Stimulated activated CD8-positive, alpha-beta memory T cell treated with anti-CD3 and anti-CD28 coated beads, Interleukin-7, amount 100 ng/mL, for 1 hour (primary cell): Measurements from ENCODE around the gene FAM124B.
A peak's percentile ranks its signal among the peaks of the same experiment; 100 is the strongest.

ENCODE experiments used
- DNase-seq, 2 donors: peaks; one replicate each; pipeline ENCODE4 v3.0.0-alpha.2; 2020; ENCODE audit warnings: low read depth in 2 of 2

Gene FAM124B

DNA sequence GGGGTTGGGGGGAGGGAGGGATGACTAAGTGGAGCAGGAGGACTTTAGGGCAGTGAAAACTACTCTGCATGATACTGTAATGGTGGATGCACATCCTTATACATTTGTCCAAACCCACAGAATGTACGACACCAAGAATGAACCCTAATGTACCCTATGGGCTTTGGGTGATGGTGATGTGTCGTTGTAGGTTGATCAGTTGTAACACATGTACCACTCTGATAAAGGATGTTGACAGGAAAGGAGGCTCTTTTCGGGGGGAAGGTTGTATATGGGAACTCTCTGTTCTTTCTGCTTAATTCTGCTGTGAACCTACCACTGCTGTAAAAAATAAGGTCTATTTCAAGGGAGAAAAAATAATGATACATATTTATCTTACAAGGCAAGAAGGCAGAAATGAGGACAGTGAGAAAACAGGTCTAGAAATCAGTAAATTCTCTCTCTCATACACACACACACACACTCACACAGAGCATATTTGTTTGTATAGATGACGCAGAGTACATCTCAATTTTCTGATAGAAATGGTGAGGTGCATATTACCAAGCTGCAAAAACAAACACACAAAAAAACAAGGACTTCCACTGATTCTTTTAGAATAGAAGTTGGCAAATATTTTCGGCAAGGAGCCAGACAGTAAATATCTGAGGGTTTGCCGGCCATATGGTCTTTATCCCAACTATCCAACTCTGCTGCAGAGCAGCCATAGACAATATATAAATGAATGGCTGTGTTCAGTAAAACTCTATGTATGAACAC lies 20.2 kb downstream of the FAM124B start:
- DNase-seq = no peak

DNA sequence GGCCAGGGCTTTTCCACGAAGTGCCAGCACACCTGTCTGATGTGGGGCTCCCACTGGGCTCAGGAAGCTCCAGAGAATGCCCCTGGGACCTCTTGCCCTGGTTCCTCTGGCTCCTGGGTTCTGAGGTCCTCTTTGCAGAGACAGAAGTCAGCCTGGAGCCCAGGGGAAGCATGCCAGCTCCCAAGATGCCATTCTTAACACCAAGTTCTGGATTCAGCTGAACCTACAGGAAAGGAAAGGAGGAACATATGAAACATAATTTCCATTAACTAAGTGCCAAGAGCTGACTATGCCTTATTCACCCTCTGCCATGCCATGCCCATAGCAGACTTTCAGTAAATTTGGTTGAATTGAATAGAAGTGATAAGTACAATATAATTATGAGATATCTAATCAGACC lies 21.9 kb downstream of the FAM124B start:
- DNase-seq = no peak

DNA sequence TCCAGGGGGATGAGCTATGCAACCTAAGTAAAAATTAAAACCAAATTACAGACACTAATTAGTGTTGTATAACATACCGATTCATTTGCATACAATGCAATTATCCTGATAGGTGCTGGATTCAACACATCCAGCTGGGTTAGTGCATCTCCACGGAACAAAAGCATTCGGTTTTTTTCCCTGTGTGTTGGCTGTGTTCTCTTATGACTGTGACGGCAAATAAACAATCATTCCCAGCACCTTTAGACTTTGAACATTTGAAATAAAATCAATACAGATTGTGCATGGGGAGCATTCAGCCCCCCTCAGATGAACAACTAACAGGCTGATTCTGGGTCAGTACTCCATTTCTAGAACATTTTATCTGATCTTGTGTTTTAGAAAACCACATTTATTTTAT lies 22.7 kb downstream of the FAM124B start:
- no peak for DNase-seq

DNA sequence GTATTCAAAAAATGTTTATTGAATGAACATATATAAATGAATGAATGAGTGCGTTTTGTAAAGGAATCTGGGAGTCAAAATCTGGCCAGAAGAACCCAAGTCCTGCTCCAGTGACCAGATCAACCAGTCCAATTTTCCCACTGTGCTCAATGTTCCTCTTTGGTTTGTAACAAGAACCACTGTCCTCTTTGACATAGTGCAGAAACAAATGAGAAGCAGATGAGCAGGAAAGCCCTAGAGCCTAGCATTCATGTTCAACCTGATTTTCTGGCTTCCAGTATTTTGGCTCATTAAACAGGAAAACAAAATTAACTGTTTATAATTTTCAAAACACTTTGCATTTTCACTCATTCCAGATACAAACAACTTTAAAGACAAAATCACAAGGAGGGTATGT lies 23.2 kb downstream of the FAM124B start:
- no peak for DNase-seq

- no peak for DNase-seq
Observed at GRCh38 chr2:224377751-224378700, 23.9 kb downstream of the FAM124B start.

GRCh38 chr2:224372641-224373040 lies 29.3 kb downstream of the FAM124B start:
- no peak for DNase-seq

GRCh38 chr2:224369028-224369632 lies 32.8 kb downstream of the FAM124B start:
- DNase-seq = no peak

DNA sequence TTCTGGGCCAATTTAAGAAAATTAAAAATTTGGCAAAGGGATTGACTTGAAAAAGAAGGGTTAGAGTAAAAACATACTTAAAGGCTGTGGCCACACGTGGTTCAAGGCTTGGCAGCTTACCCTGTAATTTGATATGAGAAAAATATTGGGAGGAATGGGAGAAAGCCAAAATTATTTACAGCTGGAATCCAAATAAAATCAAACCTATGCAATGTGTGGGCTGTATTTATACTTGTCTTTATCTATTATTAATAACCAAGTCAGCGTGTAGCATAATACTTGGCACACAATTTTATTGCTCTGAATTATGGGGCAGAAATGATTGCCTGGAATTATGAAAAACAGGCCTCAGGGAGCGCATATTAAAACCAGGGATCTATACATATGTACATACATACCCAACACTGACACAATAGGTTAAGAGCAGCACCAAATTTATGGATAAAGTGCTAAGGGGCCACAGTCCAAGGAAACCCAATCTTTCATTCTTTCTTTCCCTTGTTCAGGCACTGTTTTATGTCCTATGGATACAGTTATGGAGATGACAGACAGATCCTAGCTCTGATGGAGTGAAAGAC lies 35.6 kb downstream of the FAM124B start:
- DNase-seq = no peak

GRCh38 chr2:224365331-224365730 lies 36.6 kb downstream of the FAM124B start:
- no peak for DNase-seq

DNA sequence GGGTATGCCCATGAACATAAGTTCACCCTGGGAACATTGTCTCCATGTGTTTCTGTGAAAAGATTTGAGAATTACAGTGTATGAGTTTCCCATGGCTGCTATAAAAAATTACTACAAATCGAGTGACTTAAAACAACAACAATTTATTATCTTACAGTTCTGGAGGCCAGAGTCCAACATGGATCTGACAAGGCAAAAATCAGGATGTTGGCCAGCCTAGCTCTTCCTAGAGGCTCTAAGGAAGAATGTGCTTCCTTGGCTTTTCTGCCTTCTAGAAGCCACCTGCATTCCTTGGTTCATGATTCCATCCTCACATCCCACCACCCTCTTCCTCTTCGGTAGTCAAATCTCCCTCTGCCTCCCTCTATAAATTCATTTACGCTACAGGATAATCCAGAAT lies 38.6 kb downstream of the FAM124B start:
- no peak for DNase-seq

DNA sequence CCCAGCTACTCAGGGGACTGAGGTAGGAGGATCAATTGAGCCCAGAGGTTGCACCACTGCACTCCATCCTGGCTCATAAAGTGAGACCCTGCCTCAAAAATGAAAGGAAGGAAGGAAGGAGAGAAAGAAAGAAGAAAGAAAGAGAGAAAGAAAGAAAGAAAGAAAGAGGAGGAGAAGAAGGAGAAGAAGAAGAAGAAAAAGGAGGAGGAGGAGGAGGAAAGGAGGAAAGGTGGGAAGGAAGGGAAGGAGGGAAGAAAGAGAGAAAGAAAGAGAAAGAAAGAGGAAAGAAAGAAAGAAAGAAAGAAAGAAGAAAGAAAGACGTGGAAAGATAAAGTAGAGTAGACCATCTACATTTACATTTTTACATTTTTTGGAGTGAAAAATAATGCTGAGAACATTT lies 39.8 kb downstream of the FAM124B start:
- no peak for DNase-seq

GRCh38 chr2:224360801-224361251 lies 41.1 kb downstream of the FAM124B start:
- DNase-seq = no peak

DNA sequence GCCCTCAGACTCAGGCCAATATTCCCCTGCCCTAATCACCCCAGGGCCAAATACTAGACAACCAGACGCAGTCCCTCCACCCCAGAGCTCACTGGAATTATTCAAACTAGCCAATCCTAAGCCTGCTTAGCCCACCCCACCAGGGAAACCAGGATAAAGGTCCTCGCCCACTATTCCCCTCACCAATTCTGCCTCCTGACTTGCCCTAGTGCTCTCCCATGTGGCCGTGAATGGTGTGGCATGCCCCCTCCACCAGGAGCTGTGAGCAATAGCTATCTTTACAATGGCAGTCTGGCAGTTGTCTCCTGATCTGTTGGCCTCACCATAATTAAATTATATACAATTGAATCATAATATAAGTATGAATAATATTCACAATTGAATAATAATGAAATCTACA lies 42.3 kb downstream of the FAM124B start:
- no peak for DNase-seq

GRCh38 chr2:224357098-224357901 lies 44.6 kb downstream of the FAM124B start:
- peak; percentile 14 to 21 for DNase-seq

DNA sequence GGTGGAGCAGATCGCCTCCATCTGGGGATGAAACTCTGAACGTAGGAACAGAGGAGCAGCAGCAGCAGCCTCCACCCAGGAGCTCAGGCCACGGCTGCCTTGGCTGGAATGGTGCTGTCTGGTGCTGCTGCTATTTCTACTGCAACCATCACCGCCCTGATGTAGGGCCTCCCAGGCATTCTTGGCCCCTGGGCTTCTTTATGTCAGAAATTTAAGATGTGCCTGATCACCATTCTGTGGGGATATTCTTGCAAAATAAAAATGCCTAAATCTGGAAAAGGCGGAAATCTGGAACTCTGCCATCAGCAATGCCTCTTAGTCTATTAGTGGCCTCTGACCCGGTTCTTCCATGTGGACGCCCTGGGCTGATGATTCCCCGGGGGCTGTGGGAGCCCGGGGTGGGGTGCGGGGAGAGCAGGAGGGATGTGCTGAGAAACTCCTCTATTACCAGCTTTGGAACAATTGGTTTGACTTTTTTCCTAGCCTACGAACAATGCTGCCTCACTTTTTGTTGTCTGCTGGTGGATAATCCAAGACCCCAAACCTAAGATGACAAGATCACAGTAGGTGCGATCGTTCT lies 47.2 kb downstream of the FAM124B start:
- DNase-seq = no peak

- DNase-seq = no peak
Observed at GRCh38 chr2:224350703-224351102, 51.2 kb downstream of the FAM124B start.

GRCh38 chr2:224349396-224349795 lies 52.5 kb downstream of the FAM124B start:
- no peak for DNase-seq

DNA sequence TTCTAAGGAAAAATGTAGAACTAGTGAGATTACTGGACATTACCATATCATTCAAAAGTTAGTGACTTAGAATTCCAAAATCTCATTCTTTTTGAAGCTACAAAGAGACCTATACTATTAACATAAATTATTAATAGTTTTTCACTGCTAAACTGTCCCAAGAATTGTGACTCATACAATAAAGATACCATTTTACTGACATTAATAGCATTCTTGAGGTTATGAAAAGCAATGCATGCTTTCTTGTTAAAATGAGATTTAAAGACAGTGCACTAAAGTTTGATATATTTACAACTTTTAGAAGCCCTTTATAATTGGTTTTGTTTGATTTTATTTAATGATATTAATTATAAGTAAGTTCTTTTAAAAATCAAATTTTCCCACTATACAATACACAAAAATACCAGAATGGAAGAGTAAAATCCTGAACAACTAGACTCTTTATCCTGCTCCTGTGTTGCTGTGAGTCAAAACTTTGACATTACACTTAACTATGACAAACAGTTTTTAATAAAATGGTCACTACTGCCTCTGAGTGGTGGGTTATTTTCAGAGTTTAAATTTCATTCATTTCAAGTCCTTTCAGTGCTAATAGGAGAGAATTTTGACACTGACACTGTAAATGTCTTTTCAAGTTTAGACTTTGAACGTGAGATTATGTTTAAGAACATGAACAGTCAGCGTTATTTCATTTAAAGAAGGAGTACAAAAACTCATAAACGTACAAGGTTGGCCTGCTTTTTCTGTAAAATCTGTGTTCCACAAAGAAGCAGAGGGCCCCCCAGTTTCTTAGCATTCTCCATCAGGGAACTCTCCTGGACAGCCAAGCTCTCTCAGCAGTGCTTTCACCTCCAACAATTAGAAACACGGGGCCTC lies 54.5 kb downstream of the FAM124B start:
- no peak for DNase-seq

- no peak for DNase-seq
Observed at GRCh38 chr2:224345492-224345891, 56.4 kb downstream of the FAM124B start.

DNA sequence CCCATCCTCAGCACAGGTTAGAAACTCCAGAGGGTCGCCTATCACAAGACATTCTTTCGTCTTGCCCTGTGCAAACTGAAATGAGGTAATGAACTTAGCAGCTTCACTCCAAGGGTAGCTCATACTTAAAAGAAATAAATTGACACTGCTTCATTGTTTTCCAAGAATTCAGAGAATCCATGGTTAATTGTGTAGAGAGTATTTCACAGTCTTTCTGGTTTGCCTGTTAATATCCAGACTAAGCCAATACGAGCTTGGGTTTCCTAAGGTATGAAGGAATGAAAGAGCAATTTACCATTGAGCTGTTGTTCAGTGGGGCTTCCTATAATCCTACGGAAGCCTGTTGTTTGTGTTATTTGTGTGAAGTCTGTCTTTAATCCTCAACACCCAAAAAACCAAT lies 58.7 kb downstream of the FAM124B start:
- DNase-seq = no peak
